HCT116 (cell line): ENCODE measurements around the gene PDGFA. TPM values are rescaled to one million over a fixed set of nuclear protein-coding genes. Genes with fewer than 3 reads are reported as not detected.

Experiments used
- ATAC-seq: fragments of 200-7000 bp; cut with Tn5 transposase; 2 replicates; pipeline ENCODE4 v1.9.1; 2020; ENCODE audit warnings: mild to moderate bottlenecking, moderate library complexity
- BruUV-seq: library from RNA; stranded (reverse); fragments of 400-500 nt; replicated peaks from 2 replicates; lab custom pipeline; 2021; lab: Mats Ljungman, UMichigan
- CTCF ChIA-PET: fragments of 300-600 bp; sonication (Branson Sonifier 250); formaldehyde crosslinking; loops from one replicate; lab custom pipeline; 2021; ENCODE audit warnings: antibody characterized with exemption; lab: Charles Lee
- POLR2A ChIA-PET: fragments of 300-600, 350-600 bp; sonication (Branson Sonifier 250); formaldehyde crosslinking; loops from one replicate; lab custom pipeline; 2021; ENCODE audit warnings: antibody characterized with exemption; lab: Charles Lee
- RAD21 ChIA-PET, 2 experiments: fragments of 300-600 bp; sonication (Branson Sonifier 250); formaldehyde crosslinking; loops; one replicate each; lab custom pipeline; 2023; ENCODE audit warnings: low total read pairs in 2 of 2; ENCODE audit not compliant: uncharacterized antibody in 2 of 2, unreplicated experiment in 2 of 2, low non-redundant PET in 1 of 2; lab: Charles Lee
- DNase-seq: peaks from one replicate; pipeline ENCODE4 v3.0.0-alpha.2; 2010; ENCODE audit warnings: low read depth, low spot score
- H2AFZ ChIP-seq: fragments of 200-600 bp; shearing (Covaris generic), sonication (generic); 2 replicates; pipeline ENCODE4 v1.6.1; 2017; ENCODE audit warnings: low read depth, mixed run types, mixed read lengths, antibody characterized with exemption, low read length; ENCODE audit not compliant: poor library complexity, severe bottlenecking
- H3K27ac ChIP-seq: 2 replicates; pipeline ENCODE4 v1.5.1; 2012; ENCODE audit warnings: low read depth, low read length
- H3K27me3 ChIP-seq: fragments of 200-600 bp; sonication (generic); 2 replicates; pipeline ENCODE4 v1.6.1; 2016; ENCODE audit warnings: mixed run types, low read length, mixed read lengths; ENCODE audit not compliant: insufficient read depth
- H3K36me3 ChIP-seq, 2 experiments: fragments of 200-500 bp in 1 of 2; fragments of 200-600 bp in 1 of 2; sonication (Bioruptor generic) in 1 of 2; sonication (generic) in 1 of 2; 2 replicates each; pipeline versions ENCODE4 v1.5.1 to v1.6.1; 2014 to 2016; ENCODE audit warnings: low read length in 2 of 2, inconsistent platforms in 1 of 2, mixed read lengths in 1 of 2, mixed run types in 1 of 2; ENCODE audit not compliant: insufficient read depth in 2 of 2, control insufficient read depth in 1 of 2
- H3K4me1 ChIP-seq, 2 experiments: fragments of 200-600 bp in 1 of 2; sonication (generic) in 1 of 2; 2 replicates each; pipeline versions ENCODE4 v1.5.1 to v1.6.1; 2012 to 2017; ENCODE audit warnings: low read length in 2 of 2, inconsistent platforms in 1 of 2, mild to moderate bottlenecking in 1 of 2, mixed read lengths in 1 of 2, mixed run types in 1 of 2, moderate library complexity in 1 of 2; ENCODE audit not compliant: insufficient read depth in 2 of 2, control insufficient read depth in 1 of 2
- H3K4me2 ChIP-seq: fragments of 200-600 bp; sonication (generic); 2 replicates; pipeline ENCODE4 v1.6.1; 2017; ENCODE audit warnings: mixed run types, low read length, mixed read lengths
- H3K4me3 ChIP-seq, 2 experiments: fragments of 200-600 bp in 1 of 2; sonication (generic) in 1 of 2; replicated peaks in 1 of 2; 2 replicates each; pipeline ENCODE4 v1.5.1; 2011 to 2016; ENCODE audit warnings: low read length in 2 of 2, control low read depth in 1 of 2, low read depth in 1 of 2, mild to moderate bottlenecking in 1 of 2, mixed read lengths in 1 of 2, mixed run types in 1 of 2
- H3K79me2 ChIP-seq: fragments of 200-600 bp; sonication (generic); 2 replicates; pipeline ENCODE4 v1.6.1; 2017; ENCODE audit warnings: mild to moderate bottlenecking, mixed run types, low read length, moderate library complexity, mixed read lengths; ENCODE audit not compliant: insufficient read depth
- H3K9ac ChIP-seq: fragments of 200-600 bp; sonication (generic); 2 replicates; pipeline ENCODE4 v1.6.1; 2016; ENCODE audit warnings: low read length, mixed read lengths
- H3K9me2 ChIP-seq: fragments of 200-600 bp; sonication (generic), shearing (Covaris generic); 2 replicates; pipeline ENCODE4 v1.6.1; 2017; ENCODE audit warnings: mixed run types, mild to moderate bottlenecking, moderate library complexity; ENCODE audit not compliant: insufficient read depth
- H3K9me3 ChIP-seq, 2 experiments: fragments of 200-500 bp in 1 of 2; fragments of 200-600 bp in 1 of 2; sonication (Bioruptor generic) in 1 of 2; sonication (generic) in 1 of 2; 2 replicates each; pipeline ENCODE4 v1.6.1; 2014 to 2017; ENCODE audit warnings: low read length in 2 of 2, mixed read lengths in 2 of 2, inconsistent platforms in 1 of 2, low read depth in 1 of 2, mild to moderate bottlenecking in 1 of 2, mixed run types in 1 of 2, moderate library complexity in 1 of 2; ENCODE audit not compliant: control insufficient read depth in 1 of 2, insufficient read depth in 1 of 2
- H4K20me1 ChIP-seq: fragments of 200-600 bp; sonication (generic), shearing (Covaris generic); 2 replicates; pipeline ENCODE4 v1.6.1; 2017; ENCODE audit warnings: mixed run types, mild to moderate bottlenecking, moderate library complexity; ENCODE audit not compliant: insufficient read depth
- EZH2 ChIP-seq: fragments of 200-600 bp; sonication (generic); IDR thresholded peaks from 2 replicates; pipeline ENCODE4 v1.6.1; 2017; ENCODE audit warnings: antibody characterized with exemption, mixed run types
- EZH2phosphoT487 ChIP-seq: fragments of 200-600 bp; IDR thresholded peaks from 2 replicates; pipeline ENCODE4 v1.6.1; 2018; ENCODE audit warnings: antibody characterized with exemption, borderline replicate concordance
- FOSL1 ChIP-seq: IDR thresholded peaks from 2 replicates; pipeline ENCODE4 v1.6.1; 2012; ENCODE audit warnings: low read depth
- TCF7L2 ChIP-seq: IDR thresholded peaks from 2 replicates; pipeline ENCODE4 v1.7.0; 2011; ENCODE audit warnings: borderline replicate concordance, inconsistent platforms; ENCODE audit not compliant: insufficient read depth, insufficient read length; ENCODE audit errors: extremely low read depth
- intact Hi-C: fragments of 100-400 bp; cut with micrococcal nuclease; formaldehyde crosslinking; loops from 2 replicates; pipeline ENCODE4 v1.10.0; 2022
- total RNA-seq: library from RNA; stranded (reverse); gene quantifications from one replicate; pipeline ENCODE4 v1.2.1, GENCODE V29; 2021; ENCODE audit not compliant: unreplicated experiment

The PDGFA gene
- total RNA-seq, 1 experiment from 2014 or later = 44.7 TPM

DNA sequence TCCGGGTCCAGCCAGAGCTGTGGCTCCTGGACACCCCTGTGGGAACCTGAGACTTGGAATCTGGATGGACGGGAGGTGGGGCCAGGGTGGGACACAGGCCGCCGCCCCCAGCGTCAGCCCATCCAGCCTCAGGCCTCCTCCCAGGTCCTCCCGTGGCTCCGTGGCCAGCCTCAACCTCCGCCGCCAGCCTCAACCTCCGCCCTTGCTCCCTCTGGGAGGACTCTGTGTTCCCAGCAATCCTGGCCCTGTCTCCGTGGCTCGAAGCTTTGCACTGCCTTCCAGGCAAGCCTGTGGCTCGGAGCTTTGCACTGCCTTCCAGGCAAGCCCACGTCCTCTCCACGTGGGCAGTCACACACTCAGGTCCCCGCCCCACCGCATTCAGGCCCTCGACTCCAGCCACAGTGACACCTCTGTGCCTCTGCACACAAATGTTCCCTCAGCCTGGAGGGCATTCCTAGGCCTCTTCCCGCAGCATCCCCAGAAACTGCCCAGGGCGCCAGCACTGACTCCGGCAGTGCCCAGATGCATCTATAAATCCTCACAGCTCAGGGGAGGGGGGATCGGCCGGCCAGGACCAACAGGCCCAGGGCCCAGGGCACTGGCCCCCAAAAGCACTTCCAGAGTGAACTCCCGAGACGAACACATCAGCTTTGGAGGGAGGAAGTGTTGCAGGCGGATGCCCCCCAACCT, 44.7 kb upstream of the PDGFA start:
- Histone ChIP-seq H3K9me2 (no peaks in the 10 kb centered on the region), H2AFZ (no peak overlapping the region), H3K27me3 (no peaks in the 10 kb centered on the region), H3K4me3 (no peak overlapping the region), H3K79me2 (no peaks in the 10 kb centered on the region), H3K4me1 (no peaks in the 10 kb centered on the region), H3K4me2 (no peak overlapping the region), H3K9ac (no peak overlapping the region), H4K20me1 (no peaks in the 10 kb centered on the region), H3K27ac (no peak overlapping the region), H3K9me3 (no peaks in the 10 kb centered on the region), H3K36me3 (no peaks in the 10 kb centered on the region)
- ChIA-PET RAD21 (no interaction called here), POLR2A (no interaction called here), CTCF (no interaction called here)
- intact Hi-C loops = no loop called here
- TF ChIP-seq EZH2 (no peak), EZH2phosphoT487 (no peak)
- no TSS peak for BruUV-seq
- DNase-seq (no peak), ATAC-seq (no peak)

DNA sequence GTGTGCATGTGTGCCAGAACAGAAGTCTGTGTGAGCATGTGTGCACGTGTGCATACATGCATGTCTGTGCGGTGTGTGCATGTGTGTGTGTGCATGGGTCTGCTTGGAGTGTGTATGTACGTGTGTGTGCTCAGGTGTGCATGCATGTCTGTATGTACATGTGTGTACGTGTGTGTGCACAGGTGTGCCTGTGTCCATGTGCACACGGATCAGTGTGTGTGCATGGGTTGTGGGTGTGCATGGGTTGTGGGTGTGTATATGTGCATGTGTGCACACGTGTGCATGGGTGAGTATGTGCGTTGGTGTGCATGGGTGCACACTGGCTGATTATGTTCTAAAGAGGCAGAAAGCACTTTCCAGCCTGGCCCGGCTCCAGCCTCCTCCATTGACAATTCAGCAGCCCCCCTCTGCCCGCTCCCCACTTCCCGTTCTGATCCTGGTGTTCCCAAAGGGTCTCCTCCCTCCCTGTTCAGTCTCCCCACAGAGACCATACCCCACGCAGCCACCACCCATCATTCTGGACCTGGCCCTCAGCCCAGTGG, 44.1 kb upstream of the PDGFA start:
- no peak overlapping the region for H3K4me3 ChIP-seq

More for the DNA sequence above, 44.1 kb upstream of the PDGFA start:
- Histone ChIP-seq H3K36me3 (no peaks in the 10 kb centered on the region), H3K4me2 (no peak overlapping the region), H3K79me2 (no peaks in the 10 kb centered on the region), H3K9me3 (no peaks in the 10 kb centered on the region), H4K20me1 (no peaks in the 10 kb centered on the region), H2AFZ (no peak overlapping the region)
- POLR2A ChIA-PET = no interaction called here
- intact Hi-C loops = no loop called here
- RAD21 ChIA-PET = no interaction called here
- CTCF ChIA-PET = no interaction called here
- BruUV-seq = no TSS peak
- TF ChIP-seq FOSL1 (no peak), TCF7L2 (no peak)
- TF ChIP-seq, all 23 proteins: peak for 0
- Histone ChIP-seq H3K27ac (no peak overlapping the region), H3K27me3 (no peaks in the 10 kb centered on the region), H3K4me1 (no peaks in the 10 kb centered on the region), H3K9ac (no peak overlapping the region), H3K9me2 (no peaks in the 10 kb centered on the region)
- DNase-seq (no peak), ATAC-seq (no peak)
